A549 (cell line): ENCODE results near the gene TLX3. TPM values are rescaled to one million over a fixed set of nuclear protein-coding genes. Genes with fewer than 3 reads are reported as not detected.

Experiments
- ATAC-seq, 2 experiments: fragments of 200-7000 bp in 1 of 2; fragments of >200 bp in 1 of 2; cut with Nextera tagmentation in 1 of 2; cut with Tn5 transposase in 1 of 2; 3 replicates each; pipeline versions ENCODE4 v1.8.0 to v1.9.1; 2018 to 2020; ENCODE audit warnings: mild to moderate bottlenecking in 1 of 2, moderate library complexity in 1 of 2
- CTCF ChIA-PET: fragments of 300-600 bp; sonication (Branson Sonifier 250); formaldehyde crosslinking; extraction: SDS; loops from one replicate; lab custom pipeline; 2021; ENCODE audit warnings: antibody characterized with exemption, inconsistent platforms; lab: Yijun Ruan, JAX
- POLR2A ChIA-PET: fragments of 350-600 bp; formaldehyde crosslinking; extraction: SDS; loops from one replicate; lab custom pipeline; 2021; ENCODE audit warnings: antibody characterized with exemption, inconsistent platforms; lab: Yijun Ruan, JAX
- DNase-seq, 2 experiments: peaks; one replicate each; pipeline versions ENCODE4 v3.0.0 to v3.0.0-alpha.2; 2011 to 2016; ENCODE audit warnings: low read depth in 1 of 2, low spot score in 1 of 2
- FAIRE-seq: peaks from 2 replicates; lab custom pipeline; 2011; peaks lifted over from hg19 to GRCh38; lab: Jason Lieb, UNC
- H3K27ac ChIP-seq, 2 experiments: fragments of >200 bp; sonication (Bioruptor Twin); formaldehyde crosslinking; 3 replicates each; pipeline ENCODE4 v1.5.1; 2016 to 2017
- H3K4me1 ChIP-seq: fragments of >200 bp; sonication (Bioruptor Twin); formaldehyde crosslinking; 3 replicates; pipeline ENCODE4 v1.6.1; 2016
- H3K4me2 ChIP-seq: fragments of >200 bp; sonication (Bioruptor Twin); formaldehyde crosslinking; 3 replicates; pipeline ENCODE4 v1.6.1; 2016
- H3K4me3 ChIP-seq: fragments of >200 bp; sonication (Bioruptor Twin); formaldehyde crosslinking; 3 replicates; pipeline ENCODE4 v1.5.1; 2016
- H3K9me3 ChIP-seq: fragments of >200 bp; sonication (Bioruptor Twin); formaldehyde crosslinking; 3 replicates; pipeline ENCODE4 v1.6.1; 2016
- BHLHE40 ChIP-seq: IDR thresholded peaks from 2 replicates; pipeline ENCODE4 v1.6.1; 2012; ENCODE audit warnings: low read depth, low read length, inconsistent platforms
- CBX2 ChIP-seq: fragments of 200-600 bp; sonication (generic); IDR thresholded peaks from 2 replicates; pipeline ENCODE4 v1.6.1; 2016; ENCODE audit warnings: low read depth, mild to moderate bottlenecking, borderline replicate concordance
- CBX8 ChIP-seq: fragments of 200-600 bp; sonication (generic); IDR thresholded peaks from 2 replicates; pipeline ENCODE4 v1.6.1; 2016
- CEBPB ChIP-seq, 2 experiments: fragments of >200 bp in 1 of 2; sonication (Bioruptor Twin) in 1 of 2; formaldehyde crosslinking in 1 of 2; IDR thresholded peaks; 2 replicates each; pipeline ENCODE4 v1.6.1; 2012 to 2016
- CHD2 ChIP-seq: fragments of 150-350 bp; IDR thresholded peaks from 2 replicates; pipeline ENCODE4 v1.6.1; 2014; ENCODE audit warnings: low read length; ENCODE audit not compliant: partially characterized antibody
- EP300 ChIP-seq, 2 experiments: fragments of >200 bp; sonication (Bioruptor Twin); formaldehyde crosslinking; IDR thresholded peaks; 2 replicates in 1 of 2; 3 replicates in 1 of 2; pipeline ENCODE4 v1.6.1; 2016 to 2017
- ESRRA ChIP-seq: fragments of 150-350 bp; IDR thresholded peaks from 2 replicates; pipeline ENCODE4 v1.6.1; 2014; ENCODE audit warnings: mild to moderate bottlenecking, low read length, borderline replicate concordance
- FOSB ChIP-seq: fragments of 250-450 bp; sonication (Bioruptor Pico); IDR thresholded peaks from 2 replicates; pipeline ENCODE4 v1.5.0; 2020; ENCODE audit warnings: mild to moderate bottlenecking, moderate library complexity
- HDAC2 ChIP-seq: fragments of 200-600 bp; sonication (generic); IDR thresholded peaks from 2 replicates; pipeline ENCODE4 v1.6.1; 2016
- HOXA7 ChIP-seq: fragments of 250-450 bp; sonication (Bioruptor Pico); IDR thresholded peaks from 2 replicates; pipeline ENCODE4 v1.5.0; 2020; ENCODE audit warnings: mild to moderate bottlenecking, moderate library complexity
- HOXB5 ChIP-seq: fragments of 250-450 bp; sonication (Bioruptor Pico); IDR thresholded peaks from 2 replicates; pipeline ENCODE4 v1.5.0; 2020; ENCODE audit warnings: mild to moderate bottlenecking, moderate library complexity
- KDM1A ChIP-seq: fragments of 200-600 bp; sonication (generic); IDR thresholded peaks from 2 replicates; pipeline ENCODE4 v1.6.1; 2016; ENCODE audit warnings: low read depth, mild to moderate bottlenecking
- KDM5A ChIP-seq: fragments of 200-600 bp; sonication (generic); IDR thresholded peaks from 2 replicates; pipeline ENCODE4 v1.6.1; 2016; ENCODE audit warnings: antibody characterized with exemption, mild to moderate bottlenecking
- MAZ ChIP-seq: fragments of 150-350 bp; IDR thresholded peaks from 2 replicates; pipeline ENCODE4 v1.6.1; 2014; ENCODE audit warnings: antibody characterized with exemption, low read depth, low read length, borderline replicate concordance
- NFE2L2 ChIP-seq: fragments of 150-350 bp; conservative IDR thresholded peaks from 2 replicates; pipeline ENCODE4 v1.6.1; 2014; ENCODE audit warnings: low read length
- NR3C1 ChIP-seq: fragments of >200 bp; sonication (Bioruptor Twin); formaldehyde crosslinking; IDR thresholded peaks from 3 replicates; pipeline ENCODE4 v1.6.1; 2017
- PHF8 ChIP-seq: fragments of 200-600 bp; sonication (generic); IDR thresholded peaks from 2 replicates; pipeline ENCODE4 v1.6.1; 2016; ENCODE audit warnings: low read depth, mild to moderate bottlenecking, antibody characterized with exemption, moderate library complexity, borderline replicate concordance
- POLR2A ChIP-seq: IDR thresholded peaks from 2 replicates; pipeline ENCODE4 v1.6.1; 2012; ENCODE audit warnings: mild to moderate bottlenecking, low read length
- RCOR1 ChIP-seq: fragments of 150-350 bp; IDR thresholded peaks from 2 replicates; pipeline ENCODE4 v1.6.1; 2014; ENCODE audit warnings: antibody characterized with exemption, low read length, low read depth
- RFX5 ChIP-seq: fragments of 450-650 bp; IDR thresholded peaks from 2 replicates; pipeline ENCODE4 v1.7.1; 2014; ENCODE audit warnings: antibody characterized with exemption, mild to moderate bottlenecking, moderate library complexity
- ZC3H11A ChIP-seq: fragments of 450-650 bp; IDR thresholded peaks from 2 replicates; pipeline ENCODE4 v1.6.1; 2014; ENCODE audit warnings: antibody characterized with exemption, mild to moderate bottlenecking
- WGBS: methylation state at CpG from one replicate; pipeline ENCODE4 v1.1.6; 2017; ENCODE audit errors: missing lambda C conversion rate; 5-methylcytosine and 5-hydroxymethylcytosine counted together
- polyA plus RNA-seq, 4 experiments: library from polyadenylated mRNA; depleted of rRNA in 3 of 4; stranded (reverse); fragments of >200 nt; fragmentation: RNase III in 1 of 4; extraction: RNeasy Plus Mini Kit Qiagen cat#74134 plus additional on column Dnase treatment in 1 of 4; gene quantifications; 2 replicates in 3 of 4; 3 replicates in 1 of 4; pipeline ENCODE4 v1.2.3, GENCODE V29; 2011 to 2017
- TF ChIP-seq, protein P1 (sequence below): fragments of >200 bp; sonication (Bioruptor Twin); formaldehyde crosslinking; IDR thresholded peaks from 3 replicates; pipeline ENCODE4 v1.5.1; 2016
- TF ChIP-seq, protein P2 (sequence below): IDR thresholded peaks from 2 replicates; pipeline ENCODE4 v1.6.1; 2012; ENCODE audit warnings: low read depth, borderline replicate concordance
- TF ChIP-seq, protein P3 (sequence below): fragments of 250-450 bp; sonication (Bioruptor Pico); IDR thresholded peaks from 2 replicates; pipeline ENCODE4 v1.5.0; 2020; ENCODE audit warnings: low read depth, mild to moderate bottlenecking, moderate library complexity
- TF ChIP-seq, protein P4 (sequence below): fragments of 150-350 bp; IDR thresholded peaks from 2 replicates; pipeline ENCODE4 v1.6.1; 2014; ENCODE audit warnings: low read depth, mild to moderate bottlenecking, low read length
- TF ChIP-seq, protein P5 (sequence below): fragments of >200 bp; sonication (Bioruptor Twin); formaldehyde crosslinking; IDR thresholded peaks from 3 replicates; pipeline ENCODE4 v1.6.1; 2016

The TLX3 gene
- polyA plus RNA-seq, 2 of the 4 experiments (the other 2 are of a cell fraction), result not detected

DNA sequence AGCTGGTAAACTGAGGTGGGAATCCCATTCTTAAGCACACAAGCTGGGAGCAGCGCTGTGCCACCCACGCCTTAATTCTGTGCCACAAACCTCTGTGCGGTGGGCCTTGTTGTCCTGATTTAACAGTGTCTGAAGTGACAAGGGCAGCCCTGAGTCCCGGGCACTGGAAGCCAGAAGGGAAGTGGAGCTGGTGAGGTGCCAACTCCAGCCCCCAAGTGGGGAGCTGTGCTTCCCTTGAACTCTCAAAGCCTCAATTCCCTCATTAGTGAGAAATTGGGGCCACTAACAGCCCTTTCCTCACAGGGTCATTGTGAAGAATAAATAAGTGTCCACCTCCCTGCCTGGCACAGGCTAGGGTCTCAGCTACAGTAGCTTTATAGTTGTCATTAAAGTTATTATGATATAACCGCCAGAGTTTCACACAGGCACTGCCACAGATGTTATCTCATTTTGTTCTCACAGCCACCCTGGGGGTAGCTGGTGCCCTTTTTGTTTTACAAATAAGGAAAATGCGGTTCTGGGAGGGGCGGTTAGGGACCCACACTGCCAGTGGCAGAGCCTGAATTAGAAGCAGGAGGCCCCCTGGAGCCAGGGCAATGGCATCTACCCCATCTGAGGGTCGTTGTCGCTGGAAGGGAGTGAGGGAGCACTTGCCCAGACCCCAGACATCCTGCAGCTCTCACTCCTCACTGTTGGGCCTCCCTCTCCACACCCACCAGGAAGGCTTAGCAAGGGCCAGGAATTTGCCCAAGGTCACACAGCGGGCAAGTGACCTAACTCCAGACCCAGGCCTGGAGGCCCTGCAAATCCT is 2.1 kb upstream of the TLX3 start:
- Histone ChIP-seq H3K4me2 (no peak overlapping the region), H3K27ac (no peak overlapping the region)
- POLR2A ChIA-PET, result no interaction called here
- no peak for FAIRE-seq
- TF ChIP-seq HOXA7 (no peak), HOXB5 (CRISPR knock-in tag) (no peak), POLR2A (no peak), ESRRA (no peak), CBX2 (no peak), CBX8 (no peak), EP300 (IDR thresholded peaks at IDR 0.05) (no peak), NR3C1 (no peak), NFE2L2 (no peak), RCOR1 (no peak), BHLHE40 (no peak), FOSB (CRISPR knock-in tag) (no peak), PHF8 (no peak), MAZ (no peak), ZC3H11A (no peak)
- TF ChIP-seq, protein P1, sequence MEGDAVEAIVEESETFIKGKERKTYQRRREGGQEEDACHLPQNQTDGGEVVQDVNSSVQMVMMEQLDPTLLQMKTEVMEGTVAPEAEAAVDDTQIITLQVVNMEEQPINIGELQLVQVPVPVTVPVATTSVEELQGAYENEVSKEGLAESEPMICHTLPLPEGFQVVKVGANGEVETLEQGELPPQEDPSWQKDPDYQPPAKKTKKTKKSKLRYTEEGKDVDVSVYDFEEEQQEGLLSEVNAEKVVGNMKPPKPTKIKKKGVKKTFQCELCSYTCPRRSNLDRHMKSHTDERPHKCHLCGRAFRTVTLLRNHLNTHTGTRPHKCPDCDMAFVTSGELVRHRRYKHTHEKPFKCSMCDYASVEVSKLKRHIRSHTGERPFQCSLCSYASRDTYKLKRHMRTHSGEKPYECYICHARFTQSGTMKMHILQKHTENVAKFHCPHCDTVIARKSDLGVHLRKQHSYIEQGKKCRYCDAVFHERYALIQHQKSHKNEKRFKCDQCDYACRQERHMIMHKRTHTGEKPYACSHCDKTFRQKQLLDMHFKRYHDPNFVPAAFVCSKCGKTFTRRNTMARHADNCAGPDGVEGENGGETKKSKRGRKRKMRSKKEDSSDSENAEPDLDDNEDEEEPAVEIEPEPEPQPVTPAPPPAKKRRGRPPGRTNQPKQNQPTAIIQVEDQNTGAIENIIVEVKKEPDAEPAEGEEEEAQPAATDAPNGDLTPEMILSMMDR, result no peak
- TF ChIP-seq, protein P2, sequence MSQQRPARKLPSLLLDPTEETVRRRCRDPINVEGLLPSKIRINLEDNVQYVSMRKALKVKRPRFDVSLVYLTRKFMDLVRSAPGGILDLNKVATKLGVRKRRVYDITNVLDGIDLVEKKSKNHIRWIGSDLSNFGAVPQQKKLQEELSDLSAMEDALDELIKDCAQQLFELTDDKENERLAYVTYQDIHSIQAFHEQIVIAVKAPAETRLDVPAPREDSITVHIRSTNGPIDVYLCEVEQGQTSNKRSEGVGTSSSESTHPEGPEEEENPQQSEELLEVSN, result no peak
- TF ChIP-seq, protein P3, sequence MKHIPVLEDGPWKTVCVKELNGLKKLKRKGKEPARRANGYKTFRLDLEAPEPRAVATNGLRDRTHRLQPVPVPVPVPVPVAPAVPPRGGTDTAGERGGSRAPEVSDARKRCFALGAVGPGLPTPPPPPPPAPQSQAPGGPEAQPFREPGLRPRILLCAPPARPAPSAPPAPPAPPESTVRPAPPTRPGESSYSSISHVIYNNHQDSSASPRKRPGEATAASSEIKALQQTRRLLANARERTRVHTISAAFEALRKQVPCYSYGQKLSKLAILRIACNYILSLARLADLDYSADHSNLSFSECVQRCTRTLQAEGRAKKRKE (CRISPR knock-in tag), result no peak
- TF ChIP-seq, all 56 proteins: peak for 0
- WGBS, result 74% methylated on average over 9 of the region's 10 CpGs
- H3K4me1 ChIP-seq, result no peaks in the 10 kb centered on the region
- DNase-seq (no peak), ATAC-seq (no peak)
- H3K4me3 ChIP-seq, result no peak overlapping the region
- CTCF ChIA-PET, result interaction anchor here (0.6 to 1.0 kb wide), 3 partner anchors 15 to 680 kb away, joined by 3 read pairs; no protein-coding TSS in a partner anchor
- H3K9me3 ChIP-seq, result no peaks in the 10 kb centered on the region

DNA sequence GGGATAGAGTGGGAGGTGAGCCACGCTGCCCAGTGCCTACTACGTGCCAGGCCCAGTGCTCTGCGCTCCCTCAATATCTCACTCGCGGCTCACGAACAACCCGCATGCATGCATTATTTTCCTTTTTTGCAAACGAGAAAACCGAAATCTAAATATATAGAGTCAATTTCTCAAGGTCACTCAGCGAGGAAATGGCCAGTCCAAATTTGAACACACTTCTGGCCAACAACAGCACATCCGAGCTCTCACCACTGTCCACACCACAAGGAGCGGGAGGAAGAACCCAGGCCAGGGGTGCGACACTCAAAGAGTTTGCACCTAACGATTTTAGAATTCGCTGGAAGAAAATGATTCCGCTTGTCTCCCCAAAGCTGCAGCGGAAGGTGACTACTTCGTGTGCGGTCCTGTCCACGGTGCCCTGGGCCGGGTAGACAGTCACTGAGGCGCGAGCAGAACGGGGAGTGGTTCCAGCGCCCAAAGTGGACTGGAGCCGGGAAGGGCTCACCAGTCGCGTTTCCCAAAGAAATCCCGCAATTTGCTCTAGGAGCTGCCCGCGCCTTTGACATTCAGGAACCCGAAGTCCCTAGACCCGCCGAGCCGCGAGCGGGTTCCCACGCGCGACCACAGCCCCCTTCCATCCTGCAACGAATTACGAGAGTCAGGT is 1.1 kb upstream of the TLX3 start:
- TF ChIP-seq KDM1A, result no peak
- TF ChIP-seq HDAC2, result no peak
- TF ChIP-seq, protein P4, sequence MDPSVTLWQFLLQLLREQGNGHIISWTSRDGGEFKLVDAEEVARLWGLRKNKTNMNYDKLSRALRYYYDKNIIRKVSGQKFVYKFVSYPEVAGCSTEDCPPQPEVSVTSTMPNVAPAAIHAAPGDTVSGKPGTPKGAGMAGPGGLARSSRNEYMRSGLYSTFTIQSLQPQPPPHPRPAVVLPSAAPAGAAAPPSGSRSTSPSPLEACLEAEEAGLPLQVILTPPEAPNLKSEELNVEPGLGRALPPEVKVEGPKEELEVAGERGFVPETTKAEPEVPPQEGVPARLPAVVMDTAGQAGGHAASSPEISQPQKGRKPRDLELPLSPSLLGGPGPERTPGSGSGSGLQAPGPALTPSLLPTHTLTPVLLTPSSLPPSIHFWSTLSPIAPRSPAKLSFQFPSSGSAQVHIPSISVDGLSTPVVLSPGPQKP, result no peak
- TF ChIP-seq CEBPB (IDR thresholded peaks at IDR 0.05), result no peak
- TF ChIP-seq MAZ, result no peak
- TF ChIP-seq CBX2, result no peak
- no peak for TF ChIP-seq RFX5
- no peak for TF ChIP-seq ZC3H11A
- TF ChIP-seq, protein P1, result no peak
- no peak for TF ChIP-seq KDM5A
- TF ChIP-seq CHD2, result no peak
- TF ChIP-seq, protein P5, sequence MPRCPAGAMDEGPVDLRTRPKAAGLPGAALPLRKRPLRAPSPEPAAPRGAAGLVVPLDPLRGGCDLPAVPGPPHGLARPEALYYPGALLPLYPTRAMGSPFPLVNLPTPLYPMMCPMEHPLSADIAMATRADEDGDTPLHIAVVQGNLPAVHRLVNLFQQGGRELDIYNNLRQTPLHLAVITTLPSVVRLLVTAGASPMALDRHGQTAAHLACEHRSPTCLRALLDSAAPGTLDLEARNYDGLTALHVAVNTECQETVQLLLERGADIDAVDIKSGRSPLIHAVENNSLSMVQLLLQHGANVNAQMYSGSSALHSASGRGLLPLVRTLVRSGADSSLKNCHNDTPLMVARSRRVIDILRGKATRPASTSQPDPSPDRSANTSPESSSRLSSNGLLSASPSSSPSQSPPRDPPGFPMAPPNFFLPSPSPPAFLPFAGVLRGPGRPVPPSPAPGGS, result no peak
- CTCF ChIA-PET, result interaction anchor here (1.6 kb wide), 1 partner anchor 35 kb away, joined by 6 read pairs; no protein-coding TSS in a partner anchor
- FAIRE-seq (no peak), ATAC-seq (no peak), DNase-seq (no peak)
- Histone ChIP-seq H3K4me2 (no peak overlapping the region), H3K27ac (no peak overlapping the region), H3K9me3 (no peaks in the 10 kb centered on the region), H3K4me3 (no peak overlapping the region), H3K4me1 (no peaks in the 10 kb centered on the region)
- POLR2A ChIA-PET, result no interaction called here
- WGBS, result 89% methylated on average over 31 of the region's 42 CpGs
